HEK293 (cell line): ENCODE results near the gene SLC30A7.

Source experiments
- CTCF ChIA-PET: fragments of 350-600 bp; formaldehyde crosslinking; extraction: SDS; loops from one replicate; lab custom pipeline; 2021; ENCODE audit warnings: antibody characterized with exemption; lab: Yijun Ruan, JAX
- POLR2A ChIA-PET: fragments of 300-600 bp; formaldehyde crosslinking; extraction: SDS; loops from one replicate; lab custom pipeline; 2020; ENCODE audit warnings: antibody characterized with exemption, inconsistent platforms; lab: Yijun Ruan, JAX
- H3K27ac ChIP-seq: fragments of 200-500 bp; sonication (Bioruptor generic); 2 replicates; pipeline ENCODE4 v1.5.1; 2014; ENCODE audit warnings: low read depth, low read length, control low read depth, inconsistent platforms; ENCODE audit errors: extremely low read depth
- H3K36me3 ChIP-seq, 2 experiments: fragments of 200-500 bp in 1 of 2; sonication (Bioruptor generic) in 1 of 2; 1 replicate in 1 of 2; 2 replicates in 1 of 2; pipeline ENCODE4 v1.5.1; 2014 to 2017; ENCODE audit warnings: inconsistent platforms in 2 of 2, low read length in 2 of 2; ENCODE audit not compliant: control insufficient read depth in 2 of 2, insufficient read depth in 1 of 2
- H3K4me1 ChIP-seq: fragments of 200-500 bp; sonication (Bioruptor generic); 2 replicates; pipeline ENCODE4 v1.5.1; 2014; ENCODE audit warnings: mild to moderate bottlenecking, low read length, inconsistent platforms; ENCODE audit not compliant: control insufficient read depth, insufficient read depth
- H3K4me3 ChIP-seq: 2 replicates; pipeline ENCODE4 v1.5.1; 2011; ENCODE audit warnings: low read depth, mild to moderate bottlenecking, control low read depth, low read length, moderate library complexity
- H3K9me3 ChIP-seq: fragments of 200-500 bp; sonication (Bioruptor generic); 2 replicates; pipeline ENCODE4 v1.5.1; 2014; ENCODE audit warnings: low read depth, low read length, inconsistent platforms; ENCODE audit not compliant: control insufficient read depth, insufficient read depth
- REST ChIP-seq: fragments of 450-650 bp; formaldehyde crosslinking; IDR thresholded peaks from 2 replicates; pipeline ENCODE4 v1.5.1; 2016; ENCODE audit warnings: missing biosample characterization, missing genetic modification characterization
- SCRT1 ChIP-seq: fragments of 450-650 bp; formaldehyde crosslinking; IDR thresholded peaks from 2 replicates; pipeline ENCODE4 v1.5.1; 2016; ENCODE audit warnings: missing biosample characterization, missing genetic modification characterization, borderline replicate concordance
- TRIM28 ChIP-seq: IDR thresholded peaks from 2 replicates; pipeline ENCODE4 v1.6.1; 2011; ENCODE audit warnings: low read length, control low read depth, borderline replicate concordance
- ZNF10 ChIP-seq: fragments of 450-650 bp; formaldehyde crosslinking; IDR thresholded peaks from 2 replicates; pipeline ENCODE4 v1.5.1; 2017; ENCODE audit warnings: missing biosample characterization, missing genetic modification characterization
- ZNF121 ChIP-seq: fragments of 450-650 bp; formaldehyde crosslinking; IDR thresholded peaks from 2 replicates; pipeline ENCODE4 v1.5.1; 2016; ENCODE audit warnings: missing biosample characterization, missing genetic modification characterization
- ZNF132 ChIP-seq: fragments of 450-650 bp; formaldehyde crosslinking; IDR thresholded peaks from 2 replicates; pipeline ENCODE4 v1.5.1; 2017; ENCODE audit warnings: missing biosample characterization, missing genetic modification characterization, borderline replicate concordance
- ZNF175 ChIP-seq: fragments of 450-650 bp; formaldehyde crosslinking; IDR thresholded peaks from 2 replicates; pipeline ENCODE4 v1.5.1; 2016; ENCODE audit warnings: missing biosample characterization, missing genetic modification characterization
- ZNF2 ChIP-seq: fragments of 450-650 bp; formaldehyde crosslinking; IDR thresholded peaks from 2 replicates; pipeline ENCODE4 v1.5.1; 2016; ENCODE audit warnings: missing biosample characterization, missing genetic modification characterization
- ZNF202 ChIP-seq: fragments of 450-650 bp; formaldehyde crosslinking; IDR thresholded peaks from 2 replicates; pipeline ENCODE4 v1.5.1; 2016; ENCODE audit warnings: missing biosample characterization, missing genetic modification characterization, borderline replicate concordance
- ZNF404 ChIP-seq: fragments of 450-650 bp; formaldehyde crosslinking; IDR thresholded peaks from 2 replicates; pipeline ENCODE4 v1.5.1; 2017; ENCODE audit warnings: missing biosample characterization, missing genetic modification characterization
- ZNF510 ChIP-seq: fragments of 450-650 bp; formaldehyde crosslinking; IDR thresholded peaks from 2 replicates; pipeline ENCODE4 v1.5.1; 2018; ENCODE audit warnings: mild to moderate bottlenecking, missing genetic modification characterization, missing biosample characterization; ENCODE audit not compliant: insufficient replicate concordance
- ZNF580 ChIP-seq: fragments of 450-650 bp; formaldehyde crosslinking; IDR thresholded peaks from 2 replicates; pipeline ENCODE4 v1.5.1; 2016; ENCODE audit warnings: missing biosample characterization, missing genetic modification characterization
- ZNF585B ChIP-seq: fragments of 450-650 bp; formaldehyde crosslinking; IDR thresholded peaks from 2 replicates; pipeline ENCODE4 v1.5.1; 2016; ENCODE audit warnings: missing biosample characterization, missing genetic modification characterization
- ZNF623 ChIP-seq: fragments of 450-650 bp; formaldehyde crosslinking; IDR thresholded peaks from 2 replicates; pipeline ENCODE4 v1.5.1; 2016; ENCODE audit warnings: missing biosample characterization, missing genetic modification characterization
- ZNF677 ChIP-seq: fragments of 450-650 bp; IDR thresholded peaks from 2 replicates; pipeline ENCODE4 v1.5.0; 2018; ENCODE audit warnings: missing biosample characterization, mild to moderate bottlenecking, missing genetic modification characterization, moderate library complexity
- ZNF76 ChIP-seq: fragments of 450-650 bp; formaldehyde crosslinking; IDR thresholded peaks from 2 replicates; pipeline ENCODE4; 2016; ENCODE audit warnings: low read depth, missing biosample characterization, missing genetic modification characterization, borderline replicate concordance
- TF ChIP-seq, protein P1 (sequence below): fragments of 450-650 bp; formaldehyde crosslinking; IDR thresholded peaks from 2 replicates; pipeline ENCODE4 v1.5.1; 2016; ENCODE audit warnings: missing biosample characterization, missing genetic modification characterization
- TF ChIP-seq, protein P2 (sequence below): fragments of 450-650 bp; formaldehyde crosslinking; IDR thresholded peaks from 2 replicates; pipeline ENCODE4 v1.5.1; 2017; ENCODE audit warnings: missing biosample characterization, missing genetic modification characterization

SLC30A7 gene

GRCh38 chr1:100874433-100874832, 21.5 kb upstream of the SLC30A7 start:
- Histone ChIP-seq H3K9me3 (no peaks in the 10 kb centered on the region), H3K36me3 (peaks cover 0 to 14% of the 10 kb centered on the region in 2 experiments; a peak in 1 of 3 replicates), H3K4me3 (no peak overlapping the region), H3K27ac (no peak overlapping the region), H3K4me1 (no peaks in the 10 kb centered on the region)
- TF ChIP-seq ZNF76 (tag by site-specific recombination) (no peak), ZNF623 (tag by site-specific recombination) (no peak), SCRT1 (tag by site-specific recombination) (no peak), ZNF677 (tag by site-specific recombination) (no peak), ZNF510 (tag by site-specific recombination) (no peak), ZNF585B (tag by site-specific recombination) (no peak), ZNF175 (tag by site-specific recombination) (no peak), ZNF10 (tag by site-specific recombination) (no peak), ZNF202 (tag by site-specific recombination) (no peak), ZNF121 (tag by site-specific recombination) (no peak)
- TF ChIP-seq, protein P1, sequence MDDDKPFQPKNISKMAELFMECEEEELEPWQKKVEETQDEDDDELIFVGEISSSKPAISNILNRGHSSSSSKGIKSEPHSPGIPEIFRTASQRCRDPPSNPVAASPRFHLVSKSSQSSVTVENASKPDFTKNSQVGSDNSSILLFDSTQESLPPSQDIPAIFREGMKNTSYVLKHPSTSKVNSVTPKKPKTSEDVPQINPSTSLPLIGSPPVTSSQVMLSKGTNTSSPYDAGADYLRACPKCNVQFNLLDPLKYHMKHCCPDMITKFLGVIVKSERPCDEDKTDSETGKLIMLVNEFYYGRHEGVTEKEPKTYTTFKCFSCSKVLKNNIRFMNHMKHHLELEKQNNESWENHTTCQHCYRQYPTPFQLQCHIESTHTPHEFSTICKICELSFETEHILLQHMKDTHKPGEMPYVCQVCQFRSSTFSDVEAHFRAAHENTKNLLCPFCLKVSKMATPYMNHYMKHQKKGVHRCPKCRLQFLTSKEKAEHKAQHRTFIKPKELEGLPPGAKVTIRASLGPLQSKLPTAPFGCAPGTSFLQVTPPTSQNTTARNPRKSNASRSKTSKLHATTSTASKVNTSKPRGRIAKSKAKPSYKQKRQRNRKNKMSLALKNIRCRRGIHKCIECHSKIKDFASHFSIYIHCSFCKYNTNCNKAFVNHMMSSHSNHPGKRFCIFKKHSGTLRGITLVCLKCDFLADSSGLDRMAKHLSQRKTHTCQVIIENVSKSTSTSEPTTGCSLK (tag by site-specific recombination) = no peak
- TF ChIP-seq, protein P2, sequence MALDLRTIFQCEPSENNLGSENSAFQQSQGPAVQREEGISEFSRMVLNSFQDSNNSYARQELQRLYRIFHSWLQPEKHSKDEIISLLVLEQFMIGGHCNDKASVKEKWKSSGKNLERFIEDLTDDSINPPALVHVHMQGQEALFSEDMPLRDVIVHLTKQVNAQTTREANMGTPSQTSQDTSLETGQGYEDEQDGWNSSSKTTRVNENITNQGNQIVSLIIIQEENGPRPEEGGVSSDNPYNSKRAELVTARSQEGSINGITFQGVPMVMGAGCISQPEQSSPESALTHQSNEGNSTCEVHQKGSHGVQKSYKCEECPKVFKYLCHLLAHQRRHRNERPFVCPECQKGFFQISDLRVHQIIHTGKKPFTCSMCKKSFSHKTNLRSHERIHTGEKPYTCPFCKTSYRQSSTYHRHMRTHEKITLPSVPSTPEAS (tag by site-specific recombination) = no peak
- CTCF ChIA-PET = no interaction called here
- POLR2A ChIA-PET = no interaction called here

DNA sequence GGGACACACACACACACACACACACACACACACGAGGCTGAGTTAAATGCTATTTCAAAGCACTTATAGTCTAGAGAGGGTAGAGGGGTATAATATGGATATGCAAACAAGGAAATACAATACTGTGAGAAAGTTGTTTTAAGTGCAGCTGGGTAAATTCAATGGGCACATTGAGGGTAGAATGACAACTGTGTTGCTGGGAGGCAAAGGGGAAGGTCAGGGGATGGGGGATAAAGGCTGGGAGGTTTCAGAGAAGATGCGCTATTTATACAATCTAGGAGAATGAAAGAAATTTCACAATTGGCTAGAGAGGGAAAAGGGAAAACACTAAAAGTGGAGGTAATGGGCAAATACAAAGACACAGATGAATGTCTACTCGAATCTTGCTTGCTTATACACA, 20.7 kb upstream of the SLC30A7 start:
- Histone ChIP-seq H3K4me3 (no peak overlapping the region), H3K27ac (no peak overlapping the region), H3K9me3 (no peaks in the 10 kb centered on the region), H3K4me1 (no peaks in the 10 kb centered on the region), H3K36me3 (peaks cover 0 to 14% of the 10 kb centered on the region in 2 experiments; a peak in 1 of 3 replicates)
- POLR2A ChIA-PET = no interaction called here
- CTCF ChIA-PET = interaction anchor here (0.5 to 1.6 kb wide), 3 partner anchors 7 to 27 kb away, joined by 3 to 5 read pairs (median 3); no protein-coding TSS in a partner anchor
- TF ChIP-seq TRIM28 = no peak
- TF ChIP-seq ZNF404 = no peak
- TF ChIP-seq ZNF175 (tag by site-specific recombination) = no peak
- no peak for TF ChIP-seq ZNF132 (tag by site-specific recombination)
- TF ChIP-seq ZNF580 (tag by site-specific recombination) = no peak
- TF ChIP-seq ZNF2 (tag by site-specific recombination) = peak; percentile 78; the same call in 1 of the 2 replicates
- no peak for TF ChIP-seq ZNF121 (tag by site-specific recombination)
- no peak for TF ChIP-seq REST
